SJSA1 (cell line): ENCODE data around the gene COBL. TPM values are rescaled to one million over a fixed set of nuclear protein-coding genes. Genes with fewer than 3 reads are reported as not detected.

Experiments used
- DNase-seq, 2 experiments: peaks; one replicate each; pipeline ENCODE4 v3.0.0-alpha.2; 2015 to 2020; ENCODE audit warnings: low spot score in 2 of 2, low read depth in 1 of 2
- H3K27ac ChIP-seq: fragments of 250-450 bp; sonication (Bioruptor Pico); 2 replicates; pipeline ENCODE4 v1.5.1; 2020; ENCODE audit warnings: mild to moderate bottlenecking, moderate library complexity
- H3K27me3 ChIP-seq: fragments of 250-450 bp; sonication (Bioruptor Pico); replicated peaks from 2 replicates; pipeline ENCODE4 v1.5.1; 2020; ENCODE audit warnings: mild to moderate bottlenecking, moderate library complexity
- H3K36me3 ChIP-seq: fragments of 250-450 bp; sonication (Bioruptor Pico); 2 replicates; pipeline ENCODE4 v1.5.1; 2020; ENCODE audit warnings: mild to moderate bottlenecking
- H3K4me1 ChIP-seq: fragments of 250-450 bp; sonication (Bioruptor Pico); replicated peaks from 2 replicates; pipeline ENCODE4 v1.6.1; 2021; ENCODE audit warnings: mild to moderate bottlenecking
- H3K4me3 ChIP-seq: fragments of 250-450 bp; sonication (Bioruptor Pico); 2 replicates; pipeline ENCODE4 v1.5.1; 2020; ENCODE audit warnings: mild to moderate bottlenecking
- H3K9me3 ChIP-seq: fragments of 250-450 bp; sonication (Bioruptor Pico); replicated peaks from 2 replicates; pipeline ENCODE4 v1.5.1; 2020; ENCODE audit warnings: mild to moderate bottlenecking
- total RNA-seq: library from RNA; depleted of rRNA; stranded (reverse); fragments of >200 nt; shearing (Covaris generic); gene quantifications from 2 replicates; pipeline ENCODE4 v1.2.3, GENCODE V29; 2014

The COBL gene
- total RNA-seq, 1 experiment from 2014 or later = not detected

DNA sequence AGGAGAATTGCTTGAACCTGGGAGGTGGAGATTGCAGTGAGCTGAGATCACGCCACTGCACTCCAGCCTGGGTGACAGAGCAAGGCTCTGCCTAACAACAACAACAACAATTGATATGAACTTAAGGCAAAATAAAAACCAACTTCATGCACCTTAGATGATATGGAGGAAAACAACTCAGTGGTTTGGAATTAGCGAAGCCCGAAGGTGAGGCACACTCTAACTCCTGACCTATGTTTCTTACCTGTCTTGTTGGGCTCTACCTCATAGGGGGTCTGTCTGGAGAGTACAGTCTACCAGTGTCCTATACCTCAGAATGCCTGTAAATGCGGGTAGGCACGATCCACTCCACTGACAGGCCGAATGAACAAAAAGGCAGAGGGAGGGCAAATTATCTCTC, 24.3 kb upstream of the COBL start:
- H3K36me3 ChIP-seq = no peaks in the 10 kb centered on the region
- no peak overlapping the region for H3K27ac ChIP-seq
- H3K4me3 ChIP-seq = no peak overlapping the region
- H3K4me1 ChIP-seq = no peaks in the 10 kb centered on the region
- H3K9me3 ChIP-seq = no peaks in the 10 kb centered on the region
- no peak for DNase-seq
- no peaks in the 10 kb centered on the region for H3K27me3 ChIP-seq

DNA sequence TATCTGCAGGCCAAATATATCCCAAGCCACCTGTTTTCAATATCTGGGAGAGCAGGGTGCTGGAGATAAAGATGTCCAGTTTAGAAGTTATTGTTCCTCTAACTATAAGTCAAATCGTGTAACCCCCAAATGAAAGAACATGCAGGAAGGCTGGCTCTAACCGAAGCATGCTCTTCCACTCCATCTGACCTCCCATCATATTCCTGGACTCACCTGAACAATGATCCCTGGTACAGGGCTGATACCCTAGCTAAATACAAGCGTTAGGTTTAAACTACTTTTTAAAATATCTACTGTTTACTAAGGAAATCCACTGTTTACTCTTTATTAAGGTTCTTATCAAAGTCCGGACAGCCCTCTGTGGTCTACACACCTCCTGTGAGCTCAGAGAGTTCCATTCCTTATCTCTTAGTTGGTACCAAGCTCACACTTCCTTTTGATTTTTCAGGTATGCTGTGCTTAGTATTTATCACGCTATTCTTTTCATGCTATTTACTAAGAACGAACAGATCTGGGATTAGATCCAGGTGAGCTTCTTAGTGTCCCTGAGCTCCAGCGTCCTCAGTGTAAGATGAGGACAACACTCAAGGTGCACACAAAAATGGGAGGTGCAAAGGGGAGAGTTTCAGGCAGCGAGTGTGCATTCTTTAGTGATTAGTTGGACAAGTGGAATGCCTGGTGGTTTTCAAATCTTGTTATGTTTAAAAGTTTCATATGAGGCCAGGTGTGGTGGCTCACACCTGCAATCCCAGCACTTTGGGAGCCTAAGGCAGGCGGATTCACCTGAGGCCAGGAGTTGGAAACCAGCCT, 23.6 kb upstream of the COBL start:
- no peak overlapping the region for H3K4me3 ChIP-seq
- H3K27ac ChIP-seq = no peak overlapping the region
- no peaks in the 10 kb centered on the region for H3K4me1 ChIP-seq
- H3K9me3 ChIP-seq = no peaks in the 10 kb centered on the region
- DNase-seq = no peak
- H3K27me3 ChIP-seq = no peaks in the 10 kb centered on the region
- H3K36me3 ChIP-seq = no peaks in the 10 kb centered on the region

DNA sequence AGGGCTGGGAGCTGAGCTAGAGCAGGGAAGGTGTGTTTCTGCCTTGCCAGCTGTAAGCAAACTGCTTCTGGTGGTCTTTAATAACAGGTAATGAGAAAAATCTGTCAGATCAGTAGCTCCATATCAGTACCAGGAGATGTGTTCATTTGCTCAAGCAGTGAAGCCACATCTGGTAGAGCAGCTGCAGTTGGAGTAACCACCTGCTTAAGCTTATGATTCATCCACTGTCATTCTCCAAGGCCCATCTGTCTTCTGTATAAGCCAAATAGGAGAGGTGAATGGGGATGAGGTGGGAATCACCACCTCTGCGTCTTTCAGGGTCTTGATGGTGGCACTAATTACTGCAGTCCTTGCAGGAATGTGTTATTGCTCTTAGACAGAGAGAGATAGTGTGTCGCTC, 18.4 kb upstream of the COBL start:
- Histone ChIP-seq H3K4me1 (no peaks in the 10 kb centered on the region), H3K36me3 (no peaks in the 10 kb centered on the region), H3K27me3 (no peaks in the 10 kb centered on the region), H3K9me3 (no peaks in the 10 kb centered on the region), H3K4me3 (no peak overlapping the region), H3K27ac (no peak overlapping the region)
- DNase-seq = no peak

DNA sequence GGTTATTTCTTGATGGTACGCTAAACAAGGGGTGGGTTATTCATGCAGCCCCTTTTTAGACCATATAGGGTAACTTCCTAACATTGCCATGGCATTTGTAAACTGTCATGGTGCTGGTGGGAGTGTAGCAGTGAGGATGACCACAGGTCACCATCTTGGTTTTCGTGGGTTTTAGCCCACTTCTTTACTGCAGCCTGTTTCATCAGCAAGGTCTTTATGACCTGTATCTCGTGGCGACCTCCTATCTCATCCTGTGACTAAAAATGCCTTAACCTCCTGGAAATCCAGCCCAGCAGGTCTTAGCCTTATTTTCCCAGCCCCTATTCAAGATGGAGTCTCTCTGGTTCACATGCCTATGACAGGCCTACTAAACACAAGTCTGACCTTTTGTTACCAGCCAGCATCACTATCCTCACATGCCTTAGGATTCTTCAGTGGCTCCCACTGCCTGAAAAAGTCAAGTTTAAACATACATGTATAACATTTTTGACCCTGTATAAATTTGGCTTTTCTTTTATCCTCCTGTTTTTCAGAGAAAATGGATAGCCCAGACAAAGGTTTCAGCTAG, 13.2 kb upstream of the COBL start:
- no peak for DNase-seq
- H3K27me3 ChIP-seq = no peaks in the 10 kb centered on the region
- H3K27ac ChIP-seq = no peak overlapping the region
- no peaks in the 10 kb centered on the region for H3K9me3 ChIP-seq
- H3K36me3 ChIP-seq = no peaks in the 10 kb centered on the region
- no peak overlapping the region for H3K4me3 ChIP-seq
- H3K4me1 ChIP-seq = no peaks in the 10 kb centered on the region

DNA sequence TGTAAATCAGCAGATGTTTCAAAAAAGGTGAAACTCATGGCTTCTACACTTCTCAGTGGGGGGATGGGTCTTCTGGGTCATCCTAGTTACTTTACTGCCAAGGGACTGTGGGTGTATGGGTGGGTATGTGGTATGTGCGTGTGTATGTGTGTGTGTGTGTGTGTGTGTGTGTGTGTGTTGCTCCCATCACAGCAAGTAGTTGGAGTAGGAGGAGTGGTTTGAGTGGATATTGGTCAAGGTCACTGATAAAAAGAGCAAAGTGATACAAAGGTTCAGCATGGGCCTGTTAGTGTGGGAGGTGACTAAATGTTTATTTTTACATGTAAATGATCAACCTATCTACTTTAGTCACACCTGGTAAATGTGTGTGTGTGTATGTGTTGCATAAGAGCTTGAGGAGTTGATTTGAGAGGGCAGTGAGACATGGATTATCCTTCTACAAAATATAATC, 11.8 kb upstream of the COBL start:
- H3K4me1 ChIP-seq = no peaks in the 10 kb centered on the region
- no peak overlapping the region for H3K4me3 ChIP-seq
- no peak for DNase-seq
- no peaks in the 10 kb centered on the region for H3K36me3 ChIP-seq
- no peaks in the 10 kb centered on the region for H3K9me3 ChIP-seq
- no peak overlapping the region for H3K27ac ChIP-seq
- H3K27me3 ChIP-seq = no peaks in the 10 kb centered on the region

DNA sequence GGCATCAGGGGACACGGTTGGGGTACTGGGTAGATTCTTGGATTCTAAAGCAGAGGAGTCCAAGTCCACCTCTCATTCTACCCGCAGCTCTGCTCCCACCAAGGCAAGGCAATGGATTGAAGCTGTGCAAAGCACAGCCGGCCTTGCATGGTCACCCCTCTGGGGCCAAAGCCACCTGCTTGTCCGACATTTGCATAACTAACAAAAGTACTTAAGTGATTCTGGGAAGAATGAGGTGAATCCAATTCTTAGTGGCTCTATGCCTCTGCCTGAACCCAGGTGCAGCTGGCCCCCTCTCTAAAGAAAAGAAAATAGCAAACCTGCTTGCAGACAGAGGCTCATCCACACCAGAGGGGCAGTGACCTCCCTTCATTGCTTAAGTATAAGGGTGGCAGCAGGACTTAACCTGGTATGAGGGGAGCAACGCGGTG, 10.7 kb upstream of the COBL start:
- no peaks in the 10 kb centered on the region for H3K4me1 ChIP-seq
- no peak overlapping the region for H3K4me3 ChIP-seq
- H3K27ac ChIP-seq = no peak overlapping the region
- H3K9me3 ChIP-seq = no peaks in the 10 kb centered on the region
- H3K36me3 ChIP-seq = no peaks in the 10 kb centered on the region
- no peak for DNase-seq
- H3K27me3 ChIP-seq = no peaks in the 10 kb centered on the region

DNA sequence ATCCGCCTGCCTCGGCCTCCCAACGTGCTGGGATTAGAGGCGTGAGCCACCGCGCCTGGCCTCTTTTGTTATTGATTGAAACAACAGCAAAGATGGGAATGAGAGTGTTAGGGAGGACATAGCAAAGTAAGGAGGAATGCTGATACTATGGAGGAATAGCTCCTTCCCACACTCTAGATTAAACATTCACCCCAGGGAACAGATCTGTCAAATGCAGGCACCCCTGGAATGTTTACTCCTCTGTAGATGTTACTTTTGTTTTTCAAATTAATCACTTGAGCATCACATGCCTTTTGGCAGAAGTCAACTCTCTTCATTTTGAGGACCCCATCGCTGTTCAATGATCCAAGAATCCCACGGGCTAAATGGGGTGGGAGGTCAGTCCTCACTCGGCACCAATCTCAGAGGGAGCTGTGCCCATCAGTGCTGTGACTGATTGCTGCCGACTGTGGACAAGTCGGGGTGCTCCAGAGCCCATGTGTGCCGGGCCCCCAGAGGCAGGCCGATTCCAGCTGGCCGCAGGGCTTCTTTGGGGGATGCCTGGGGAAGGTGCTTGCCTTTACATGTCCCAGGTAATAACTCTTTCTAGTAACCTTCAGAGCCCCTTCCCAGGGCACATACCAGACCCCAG, 10.2 kb upstream of the COBL start:
- DNase-seq = no peak
- Histone ChIP-seq H3K4me1 (no peaks in the 10 kb centered on the region), H3K27me3 (no peaks in the 10 kb centered on the region), H3K4me3 (no peak overlapping the region), H3K36me3 (no peaks in the 10 kb centered on the region), H3K9me3 (no peaks in the 10 kb centered on the region), H3K27ac (no peak overlapping the region)

DNA sequence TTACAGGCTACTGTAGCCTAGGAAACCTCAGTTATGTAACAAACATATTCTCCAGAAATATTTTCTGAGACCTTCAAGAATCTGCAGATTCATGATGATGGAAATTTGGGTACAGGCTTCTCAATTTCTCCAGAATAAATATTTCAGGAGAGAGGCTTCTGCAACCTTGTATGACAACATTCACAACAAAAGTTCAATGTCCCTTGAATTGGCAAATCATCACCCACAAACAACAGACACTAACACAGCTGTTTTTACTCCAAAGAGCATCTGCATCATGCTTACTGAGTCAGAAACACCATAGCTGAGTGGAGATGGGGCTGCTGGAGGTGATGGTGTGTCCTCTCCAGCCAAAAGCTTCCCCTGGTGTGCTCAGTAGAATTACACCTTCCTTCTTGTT, 9.3 kb upstream of the COBL start:
- Histone ChIP-seq H3K4me1 (no peaks in the 10 kb centered on the region), H3K27ac (no peak overlapping the region), H3K9me3 (no peaks in the 10 kb centered on the region), H3K27me3 (no peaks in the 10 kb centered on the region), H3K36me3 (no peaks in the 10 kb centered on the region), H3K4me3 (no peak overlapping the region)
- no peak for DNase-seq

DNA sequence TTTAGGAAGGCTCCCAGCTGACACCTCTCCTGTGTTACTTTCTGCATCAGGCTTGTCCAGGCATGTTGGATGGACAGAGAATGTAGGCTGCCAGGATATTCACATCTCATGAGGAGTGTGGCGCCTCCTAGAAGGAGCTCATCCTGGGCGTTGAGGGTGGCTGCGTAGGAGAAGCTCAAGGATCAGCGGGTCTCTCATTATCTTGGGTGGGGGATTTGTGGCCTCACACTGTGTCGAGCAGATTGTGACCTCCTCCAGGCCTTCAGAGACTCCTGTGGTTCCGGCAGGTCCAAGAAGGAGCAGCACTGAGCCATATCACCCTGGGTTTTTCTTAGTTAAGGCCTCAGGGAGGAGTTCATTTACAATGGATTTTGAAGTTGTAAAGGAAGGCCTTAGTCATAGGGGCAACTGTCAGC, 8.7 kb upstream of the COBL start:
- DNase-seq = no peak
- H3K36me3 ChIP-seq = no peaks in the 10 kb centered on the region
- no peak overlapping the region for H3K27ac ChIP-seq
- no peaks in the 10 kb centered on the region for H3K9me3 ChIP-seq
- no peaks in the 10 kb centered on the region for H3K27me3 ChIP-seq
- H3K4me1 ChIP-seq = no peaks in the 10 kb centered on the region
- no peak overlapping the region for H3K4me3 ChIP-seq

DNA sequence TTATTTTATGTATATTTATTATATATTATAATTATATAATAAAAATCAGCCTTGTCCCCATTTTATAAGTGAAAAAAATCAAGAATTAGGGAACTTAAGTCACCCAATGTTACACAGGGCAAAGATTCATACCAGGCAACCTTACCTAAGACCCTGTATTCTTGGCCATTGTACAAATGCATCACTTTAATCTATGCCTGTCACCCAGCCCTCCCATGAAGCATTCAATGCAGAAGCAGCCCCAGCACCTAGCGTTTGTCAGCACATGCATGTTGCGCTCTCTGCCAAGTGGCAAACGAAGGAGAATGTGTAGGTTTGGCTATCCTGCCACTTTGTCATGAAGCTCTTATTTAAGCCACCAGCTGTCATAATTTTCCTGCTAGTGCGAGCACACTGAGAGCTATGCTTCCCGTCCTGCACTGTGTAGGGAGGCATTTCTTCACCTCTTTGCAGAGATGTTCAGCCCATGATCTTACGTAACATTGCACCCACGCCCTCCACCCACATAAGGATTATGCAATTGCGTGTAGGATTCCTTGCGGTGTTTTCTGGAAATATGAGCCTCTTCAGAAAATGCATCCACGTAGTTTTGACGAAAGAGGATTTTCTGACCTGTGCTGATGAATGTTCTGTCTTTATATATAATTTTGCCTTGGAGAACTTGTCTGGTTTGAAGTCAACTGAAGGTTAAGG, 7.7 kb upstream of the COBL start:
- no peak overlapping the region for H3K27ac ChIP-seq
- H3K36me3 ChIP-seq = no peaks in the 10 kb centered on the region
- H3K4me1 ChIP-seq = no peaks in the 10 kb centered on the region
- H3K4me3 ChIP-seq = no peak overlapping the region
- no peaks in the 10 kb centered on the region for H3K9me3 ChIP-seq
- no peaks in the 10 kb centered on the region for H3K27me3 ChIP-seq
- DNase-seq = no peak

DNA sequence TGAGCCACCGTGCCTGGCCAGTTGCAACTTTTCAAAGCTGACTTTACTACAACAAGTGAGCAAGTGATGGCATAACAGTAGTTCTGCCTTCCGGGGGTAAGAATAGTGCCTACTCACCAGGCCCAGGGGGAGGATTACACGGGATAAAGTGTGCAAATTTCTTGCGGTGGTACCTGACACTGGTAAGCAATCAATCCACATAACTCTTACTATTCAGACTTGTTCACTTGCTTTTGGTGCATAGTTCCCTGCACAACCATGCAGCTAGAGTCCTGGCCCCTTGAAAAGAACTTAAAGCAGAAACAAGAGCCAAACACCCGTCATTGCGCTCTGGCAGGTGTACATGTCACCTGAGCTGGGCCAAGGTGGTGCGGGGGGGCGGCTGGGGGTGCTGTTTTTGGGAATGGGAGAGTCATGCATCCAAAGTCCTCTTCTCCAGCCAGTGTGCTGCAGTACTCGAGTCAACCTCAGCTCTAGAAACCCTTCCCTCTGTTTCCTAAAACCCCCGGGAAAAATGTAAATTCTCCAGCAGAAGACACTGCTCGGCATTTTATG, 5.4 kb upstream of the COBL start:
- DNase-seq = no peak
- Histone ChIP-seq H3K9me3 (no peaks in the 10 kb centered on the region), H3K27ac (no peak overlapping the region), H3K27me3 (no peaks in the 10 kb centered on the region), H3K36me3 (no peaks in the 10 kb centered on the region), H3K4me1 (no peaks in the 10 kb centered on the region), H3K4me3 (no peak overlapping the region)

DNA sequence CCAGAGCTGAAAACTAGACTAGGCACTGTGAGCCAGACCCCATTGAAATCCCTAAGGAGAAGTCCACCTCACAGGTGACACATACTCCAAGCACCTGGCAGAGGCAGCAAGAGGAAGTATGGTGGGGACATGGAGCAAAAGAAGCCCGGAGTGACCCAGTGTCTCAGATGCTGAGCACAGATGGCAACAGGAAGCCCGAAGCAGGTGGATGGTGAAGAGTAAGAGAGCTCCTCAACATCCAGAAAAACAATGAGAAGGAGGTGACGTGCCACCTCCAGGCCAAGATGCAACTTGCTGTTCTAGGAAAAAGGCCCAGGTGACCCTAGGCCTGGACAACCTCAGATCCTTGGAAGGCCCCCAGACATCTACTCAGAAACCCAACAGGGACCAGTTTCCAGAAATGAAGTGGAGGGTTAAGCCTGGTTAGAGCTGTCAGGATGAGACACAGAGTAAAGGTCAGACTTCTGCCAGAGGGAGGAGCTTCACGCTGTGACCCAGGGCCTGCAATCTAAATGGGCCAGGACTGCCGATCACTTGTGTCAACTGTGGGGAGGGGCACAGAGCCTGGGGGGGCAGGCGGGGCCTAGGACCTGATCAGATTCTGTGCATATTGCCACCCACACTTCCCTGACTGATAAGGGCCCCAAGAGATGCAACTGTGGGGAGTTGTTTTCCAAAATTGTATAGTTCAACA, 2.4 kb upstream of the COBL start:
- Histone ChIP-seq H3K4me1 (no peaks in the 10 kb centered on the region), H3K4me3 (no peak overlapping the region), H3K36me3 (no peaks in the 10 kb centered on the region), H3K9me3 (no peaks in the 10 kb centered on the region), H3K27me3 (peaks cover 15% of the 10 kb centered on the region), H3K27ac (no peak overlapping the region)
- no peak for DNase-seq

DNA sequence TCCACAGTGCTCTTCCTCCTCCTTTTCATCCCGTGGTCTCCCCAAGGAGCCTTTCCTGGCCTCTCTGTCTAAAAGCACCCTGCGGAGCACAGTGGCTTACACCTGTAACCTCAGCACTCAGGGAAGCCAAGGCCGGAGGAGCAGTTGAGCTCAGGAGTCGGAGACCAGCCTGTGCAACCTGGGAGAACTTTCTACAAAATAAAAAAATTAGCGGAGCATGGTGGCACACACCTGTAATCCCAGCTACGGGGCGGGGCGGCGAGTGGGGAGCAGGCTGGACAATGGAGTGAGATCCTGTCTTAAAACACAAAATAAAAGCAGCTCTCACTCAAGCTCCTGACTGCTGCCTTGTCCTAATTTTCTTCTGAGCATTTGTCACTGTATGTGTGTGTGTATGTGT, 1.4 kb upstream of the COBL start:
- Histone ChIP-seq H3K9me3 (no peaks in the 10 kb centered on the region), H3K36me3 (no peaks in the 10 kb centered on the region), H3K4me3 (no peak overlapping the region), H3K4me1 (no peaks in the 10 kb centered on the region), H3K27me3 (peaks cover 17% of the 10 kb centered on the region), H3K27ac (no peak overlapping the region)
- DNase-seq = no peak
